Fibroblast of mammary gland (primary cell): Measurements from ENCODE around the gene TLCD1.

ENCODE experiments used
- DNase-seq: peaks from one replicate; pipeline ENCODE4 v3.0.0-alpha.2; 2010; ENCODE audit warnings: low read depth
- H3K4me3 ChIP-seq: 2 replicates; pipeline ENCODE4 v1.5.1; 2011; ENCODE audit warnings: low read depth, mild to moderate bottlenecking, low read length, moderate library complexity; ENCODE audit not compliant: control insufficient read depth
- CTCF ChIP-seq: conservative IDR thresholded peaks from 2 replicates; pipeline ENCODE4 v1.5.1; 2011; ENCODE audit warnings: low read depth, low read length, inconsistent platforms; ENCODE audit not compliant: control insufficient read depth, insufficient read depth

The TLCD1 gene

GRCh38 chr17:28747051-28747691 lies 21.1 kb upstream of the TLCD1 start:
- H3K4me3 ChIP-seq, result no peak overlapping the region
- TF ChIP-seq CTCF, result no peak
- DNase-seq, result no peak

- DNase-seq, result no peak
- no peak overlapping the region for H3K4me3 ChIP-seq
- TF ChIP-seq CTCF, result no peak
These were observed 20.6 kb upstream of the TLCD1 start for GRCh38 chr17:28746611-28747050.

- TF ChIP-seq CTCF, result no peak
- H3K4me3 ChIP-seq, result peak overlapping the region; percentile 85
- DNase-seq, result no peak
These were observed 19.9 kb upstream of the TLCD1 start for GRCh38 chr17:28745786-28746411.

- TF ChIP-seq CTCF, result no peak
- peak; percentile 39 for DNase-seq
- H3K4me3 ChIP-seq, result peak overlapping the region; percentile 85
These were observed 19.1 kb upstream of the TLCD1 start for GRCh38 chr17:28744972-28745785.

GRCh38 chr17:28744104-28744971 lies 18.3 kb upstream of the TLCD1 start:
- peak; percentile 29 for DNase-seq
- peak overlapping the region; percentile 85 for H3K4me3 ChIP-seq
- TF ChIP-seq CTCF, result no peak

GRCh38 chr17:28743243-28744103 lies 17.4 kb upstream of the TLCD1 start, which contains the start of gene TRAF4:
Gene TRAF4, plus strand, starts transcription at chr17:28744011. Its CDS starts 102 bp downstream, at chr17:28744113.
- TF ChIP-seq CTCF, result no peak
- peak; percentile 79 for DNase-seq
- H3K4me3 ChIP-seq, result peak within 1 kb of the TSS; percentile 85
